Measurements from ENCODE around the gene UGT1A1.

Gene UGT1A1

GRCh38 chr2:233758849-233759248 is 1.2 kb upstream of the UGT1A1 start:
- DNase-seq: no peak

- DNase-seq: no peak
These were observed 1.1 kb downstream of the UGT1A1 start for GRCh38 chr2:233761040-233761769.

GRCh38 chr2:233764264-233764663 is 4.2 kb downstream of the UGT1A1 start:
- DNase-seq: no peak

- DNase-seq: no peak
These were observed 4.7 kb downstream of the UGT1A1 start for GRCh38 chr2:233764761-233765160.

- no peak for DNase-seq
These were observed 6.3 kb downstream of the UGT1A1 start for GRCh38 chr2:233766416-233766815.

GRCh38 chr2:233768076-233768475 is 8.0 kb downstream of the UGT1A1 start:
- DNase-seq: no peak

GRCh38 chr2:233769260-233769659 is 9.2 kb downstream of the UGT1A1 start:
- no peak for DNase-seq

- DNase-seq: no peak
These were observed 12.1 kb downstream of the UGT1A1 start for GRCh38 chr2:233772153-233772552.

- no peak for DNase-seq
These were observed 12.5 kb downstream of the UGT1A1 start for GRCh38 chr2:233772583-233772982.

- DNase-seq: no peak
These were observed 13.8 kb downstream of the UGT1A1 start for GRCh38 chr2:233773854-233774253.

GRCh38 chr2:233775414-233775813 is 15.3 kb downstream of the UGT1A1 start:
- DNase-seq: no peak

GRCh38 chr2:233778030-233778429 is 18.0 kb downstream of the UGT1A1 start, which contains the start of gene MROH2A:
TSS of gene MROH2A (plus strand) at chr2:233778330. CDS start at chr2:233779359, 1,029 bp downstream.
- no peak for DNase-seq

- no peak for DNase-seq
These were observed 19.7 kb downstream of the UGT1A1 start for GRCh38 chr2:233779722-233780121.

GRCh38 chr2:233780771-233781170 is 20.7 kb downstream of the UGT1A1 start:
- DNase-seq: no peak

GRCh38 chr2:233789554-233789953 is 29.5 kb downstream of the UGT1A1 start:
- peak in 1 of 2 donors; percentile 16 for DNase-seq

- peak in 1 of 2 donors; percentile 9 for DNase-seq
These were observed 31.2 kb downstream of the UGT1A1 start for GRCh38 chr2:233791151-233791882.

- DNase-seq: peak in 1 of 2 donors; percentile 6
These were observed 31.8 kb downstream of the UGT1A1 start for GRCh38 chr2:233791883-233792329.

GRCh38 chr2:233792720-233793119 is 32.6 kb downstream of the UGT1A1 start:
- no peak for DNase-seq

- peak in 1 of 2 donors; percentile 10 for DNase-seq
These were observed 33.5 kb downstream of the UGT1A1 start for GRCh38 chr2:233793465-233794127.

GRCh38 chr2:233794128-233794658 is 34.1 kb downstream of the UGT1A1 start:
- peak in 1 of 2 donors; percentile 13 for DNase-seq

GRCh38 chr2:233795735-233796171 is 35.7 kb downstream of the UGT1A1 start:
- DNase-seq: peak in 1 of 2 donors; percentile 12

- no peak for DNase-seq
These were observed 36.2 kb downstream of the UGT1A1 start for GRCh38 chr2:233796254-233796653.
